Spleen (tissue), 11 donors: Measurements from ENCODE around the gene BAZ1B. TPM values are rescaled to one million over a fixed set of nuclear protein-coding genes. Genes with fewer than 3 reads are reported as not detected.
A peak's percentile ranks its signal among the peaks of the same experiment; 100 is the strongest.
"Not testable (repeated sequence)": the region's sequence is repeated elsewhere in the genome, so short reads cannot be mapped to it uniquely, and the experiment has no call there.

Experiments used
- DNase-seq: peaks from one replicate; pipeline ENCODE4 v3.0.0-alpha.2; 2020
- H3K27ac ChIP-seq, 8 donors: fragments of 200-600 bp; sonication (generic) in 7 of 8; 1 replicate in 4 of 8; 2 replicates in 4 of 8; pipeline versions ENCODE4 v1.5.0 to v1.8.0; 2016 to 2021; ENCODE audit warnings: inconsistent platforms in 4 of 8, mild to moderate bottlenecking in 4 of 8, moderate library complexity in 1 of 8
- H3K27me3 ChIP-seq, 7 donors: fragments of 200-600 bp; sonication (generic) in 6 of 7; replicated peaks in 1 of 7; 1 replicate in 4 of 7; 2 replicates in 3 of 7; pipeline versions ENCODE4 v1.5.0 to v1.8.0; 2016 to 2021; ENCODE audit warnings: inconsistent platforms in 3 of 7, mild to moderate bottlenecking in 1 of 7
- H3K36me3 ChIP-seq, 6 donors: fragments of 200-600 bp; sonication (generic) in 5 of 6; 1 replicate in 4 of 6; 2 replicates in 2 of 6; pipeline versions ENCODE4 v1.5.0 to v1.8.0; 2016 to 2021; ENCODE audit warnings: inconsistent platforms in 2 of 6
- H3K4me1 ChIP-seq, 6 donors: fragments of 200-600 bp; sonication (generic) in 5 of 6; 1 replicate in 3 of 6; 2 replicates in 3 of 6; pipeline versions ENCODE4 v1.5.0 to v1.8.0; 2016 to 2021; ENCODE audit warnings: inconsistent platforms in 3 of 6
- H3K4me3 ChIP-seq, 8 donors: fragments of 200-600 bp; sonication (generic) in 7 of 8; 1 replicate in 4 of 8; 2 replicates in 4 of 8; pipeline versions ENCODE4 v1.5.0 to v1.8.0; 2016 to 2021; ENCODE audit warnings: inconsistent platforms in 4 of 8, mild to moderate bottlenecking in 4 of 8, moderate library complexity in 2 of 8
- H3K9me3 ChIP-seq, 8 donors: fragments of 200-600 bp; sonication (generic) in 7 of 8; 1 replicate in 4 of 8; 2 replicates in 4 of 8; pipeline versions ENCODE4 v1.5.0 to v1.8.0; 2016 to 2021; ENCODE audit warnings: inconsistent platforms in 4 of 8
- POLR2A ChIP-seq, 3 donors: fragments of 450-650 bp; IDR thresholded peaks; one replicate each; pipeline ENCODE4 v1.5.1; 2017; ENCODE audit warnings: antibody characterized with exemption in 3 of 3, mild to moderate bottlenecking in 1 of 3
- POLR2AphosphoS5 ChIP-seq, 3 donors: sonication (generic); formaldehyde crosslinking; IDR thresholded peaks; one replicate each; pipeline ENCODE4 v1.5.1; 2017; ENCODE audit warnings: antibody characterized with exemption in 3 of 3
- WGBS, 5 donors: extraction: QIAGEN DNeasy Blood & Tissue Kit in 3 of 5; methylation state at CpG; one replicate each; pipeline versions ENCODE4 v1.1.5 to v1.1.7; 2013 to 2018; 5-methylcytosine and 5-hydroxymethylcytosine counted together
- intact Hi-C: fragments of 100-400 bp; cut with DNase I; formaldehyde crosslinking; loops from one replicate; pipeline ENCODE4 v1.15.0; 2023; ENCODE audit warnings: low total_unique reads
- polyA plus RNA-seq, 3 donors: library from polyadenylated mRNA; stranded (reverse); fragments of 200-250 nt; gene quantifications; one replicate each; pipeline ENCODE4 v1.2.1, GENCODE V29; 2013
- total RNA-seq, 7 donors: library from RNA; depleted of rRNA in 3 of 7; stranded (reverse); fragments of >200 nt in 3 of 7; fragmentation: NEBNext Ultra II Directional in 4 of 7; extraction: Animal tissue kit (Norgen Biotek cat#: 25700) in 4 of 7; gene quantifications; one replicate each; pipeline versions ENCODE4 v1.1.0 to v1.2.1, GENCODE V29; 2016 to 2021
- TF ChIP-seq, protein P1 (sequence below), 11 experiments: fragments of 200-600 bp in 7 of 11; fragments of 450-650 bp in 4 of 11; sonication (generic) in 4 of 11; IDR thresholded peaks in 8 of 11; conservative IDR thresholded peaks in 3 of 11; 1 replicate in 7 of 11; 2 replicates in 4 of 11; pipeline versions ENCODE4 v1.4.0 to v1.8.0; 2016 to 2021; ENCODE audit warnings: antibody characterized with exemption in 11 of 11, inconsistent platforms in 4 of 11, mild to moderate bottlenecking in 1 of 11
- donor health status: healthy with polysubstance abuse.
- donor health status: DM: no; HTN: no; CAD: no; lungs with moderate emphysema.
- donor health status: DM: no; HTN: no; CAD: no.
- donor health status: Bipolar disorder and iron deficiency.
- donor health status: healthy.
- donor health status: DM: no; HTN: no; CAD: no.
- donor health status: DM: yes; HTN: yes; CAD: no.

Gene BAZ1B
- total and polyA plus RNA-seq, 10 donors, result 9.2 to 61.4 (median 54.9) TPM

DNA sequence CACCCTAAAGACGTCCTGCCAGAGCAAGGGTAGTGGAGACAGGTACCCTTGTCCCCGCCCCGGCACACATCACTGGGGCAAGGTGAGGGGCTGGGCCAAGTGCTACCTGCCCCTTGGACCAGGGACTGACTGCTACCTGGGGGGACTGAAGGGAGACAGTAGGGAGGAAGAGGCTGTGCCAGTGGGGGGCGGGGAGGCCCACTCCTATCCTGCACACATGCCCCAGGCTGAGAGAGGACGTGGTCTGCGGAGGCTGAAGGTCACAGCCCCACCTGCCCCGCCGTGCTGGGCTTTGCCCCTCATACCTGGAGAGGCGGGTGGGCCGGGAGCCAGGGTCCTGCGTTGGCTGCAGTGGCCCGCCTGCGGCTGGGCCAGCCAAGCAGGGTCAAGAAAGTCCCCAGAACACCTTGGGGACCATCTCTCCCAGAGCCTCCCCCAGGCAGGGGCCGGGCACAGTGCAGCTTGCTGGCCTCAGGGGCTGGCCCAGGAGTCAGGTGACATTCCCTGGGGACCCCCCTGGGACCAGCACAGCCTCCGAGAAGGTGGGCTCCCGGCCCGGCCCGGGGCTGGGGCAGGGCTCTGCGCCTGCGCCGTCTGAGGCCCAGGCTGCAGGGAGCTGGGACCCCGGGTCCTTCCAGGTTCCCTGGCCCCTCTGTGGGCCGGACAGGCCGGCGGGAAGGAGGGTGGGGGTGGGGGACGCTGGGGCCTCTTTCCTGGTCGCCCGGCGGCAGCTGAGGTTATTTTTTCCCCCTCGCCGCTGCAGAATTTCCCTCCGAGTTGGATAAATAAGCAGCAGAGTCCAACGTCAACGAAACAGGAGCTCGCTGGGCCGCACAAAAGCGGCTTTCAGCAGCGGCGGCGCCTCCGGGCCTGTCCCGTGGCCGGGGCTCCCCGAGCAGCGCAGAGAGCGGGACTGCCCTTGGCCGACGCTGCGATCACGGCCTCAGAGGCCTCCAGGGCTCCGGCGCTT, 98.3 kb downstream of the BAZ1B start:
- no peaks in the 10 kb centered on the region for H3K36me3 ChIP-seq
- peaks cover 0 to 26% (median 0%) of the 10 kb centered on the region in 7 donors for H3K27me3 ChIP-seq
- H3K4me3 ChIP-seq, result peak overlapping the region in 5 of 8 donors; percentile 5 to 55 (median 17)
- WGBS, 5 donors, result 30 to 42% (median 38%) methylated on average over 34 to 52 of the region's 52 CpGs
- H3K4me1 ChIP-seq, result peaks cover 0 to 12% (median 9%) of the 10 kb centered on the region in 6 donors
- no peak overlapping the region for H3K27ac ChIP-seq
- intact Hi-C loops, result no loop called here
- peak in 1 of 3 donors; percentile 17 for TF ChIP-seq POLR2AphosphoS5 (IDR thresholded peaks at IDR 0.05)
- TF ChIP-seq, protein P1, sequence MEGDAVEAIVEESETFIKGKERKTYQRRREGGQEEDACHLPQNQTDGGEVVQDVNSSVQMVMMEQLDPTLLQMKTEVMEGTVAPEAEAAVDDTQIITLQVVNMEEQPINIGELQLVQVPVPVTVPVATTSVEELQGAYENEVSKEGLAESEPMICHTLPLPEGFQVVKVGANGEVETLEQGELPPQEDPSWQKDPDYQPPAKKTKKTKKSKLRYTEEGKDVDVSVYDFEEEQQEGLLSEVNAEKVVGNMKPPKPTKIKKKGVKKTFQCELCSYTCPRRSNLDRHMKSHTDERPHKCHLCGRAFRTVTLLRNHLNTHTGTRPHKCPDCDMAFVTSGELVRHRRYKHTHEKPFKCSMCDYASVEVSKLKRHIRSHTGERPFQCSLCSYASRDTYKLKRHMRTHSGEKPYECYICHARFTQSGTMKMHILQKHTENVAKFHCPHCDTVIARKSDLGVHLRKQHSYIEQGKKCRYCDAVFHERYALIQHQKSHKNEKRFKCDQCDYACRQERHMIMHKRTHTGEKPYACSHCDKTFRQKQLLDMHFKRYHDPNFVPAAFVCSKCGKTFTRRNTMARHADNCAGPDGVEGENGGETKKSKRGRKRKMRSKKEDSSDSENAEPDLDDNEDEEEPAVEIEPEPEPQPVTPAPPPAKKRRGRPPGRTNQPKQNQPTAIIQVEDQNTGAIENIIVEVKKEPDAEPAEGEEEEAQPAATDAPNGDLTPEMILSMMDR (IDR thresholded peaks at IDR 0.05 in 8 of 11, conservative IDR thresholded peaks at IDR 0.05 in 3 of 11), result no peak
- DNase-seq, result peak; percentile 78
- no peaks in the 10 kb centered on the region for H3K9me3 ChIP-seq

DNA sequence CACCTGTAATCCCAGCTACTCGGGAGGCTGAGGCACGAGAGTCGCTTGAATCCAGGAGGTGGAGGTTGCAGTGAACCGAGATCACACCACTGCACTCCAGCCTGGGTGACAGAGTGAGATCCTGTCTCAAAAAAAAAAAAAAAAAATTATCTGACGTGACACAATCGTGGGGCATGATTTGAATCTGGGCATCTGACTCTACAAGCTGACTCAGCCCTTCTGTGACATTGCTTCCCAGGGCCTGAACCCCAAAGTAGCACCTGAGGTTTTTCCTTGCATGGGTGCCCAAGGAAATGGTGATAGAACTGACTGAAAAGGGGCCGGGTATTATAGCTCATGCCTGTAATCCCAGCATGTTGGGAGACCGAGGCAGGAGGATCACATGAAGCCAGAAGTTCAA, 101.5 kb downstream of the BAZ1B start:
- DNase-seq, H3K9me3 ChIP-seq, intact Hi-C loops: not testable (repeated sequence)

DNA sequence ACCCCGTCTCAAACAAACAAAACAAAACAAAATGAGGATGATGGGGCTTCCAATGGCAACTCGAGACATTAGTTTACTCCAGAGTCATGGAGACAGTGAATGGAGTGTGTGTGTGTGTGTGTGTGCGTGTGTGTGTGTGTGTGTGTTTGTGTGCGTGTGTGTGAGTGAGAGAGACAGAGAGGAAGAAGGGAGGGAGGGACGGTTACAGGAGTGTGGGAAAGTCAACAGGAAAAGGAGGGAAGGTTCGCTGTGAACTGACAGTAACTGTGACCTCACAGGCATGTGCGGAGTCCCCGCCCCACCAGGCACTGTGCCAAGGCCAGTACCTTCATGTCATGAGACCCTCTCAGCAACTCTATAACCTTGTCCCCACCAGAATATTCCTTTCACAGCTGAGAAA, 102.1 kb downstream of the BAZ1B start:
- H3K9me3 ChIP-seq, H3K27ac ChIP-seq, H3K4me3 ChIP-seq, H3K36me3 ChIP-seq, DNase-seq, intact Hi-C loops: not testable (repeated sequence)
- WGBS, 5 donors, result 17 to 27% (median 19%) methylated on average over 8 of the region's 8 CpGs
- Histone ChIP-seq H3K27me3 (peaks cover 0 to 19% (median 0%) of the 10 kb centered on the region in 7 donors), H3K4me1 (peaks cover 0 to 12% (median 9%) of the 10 kb centered on the region in 6 donors)

More for the DNA sequence above, 101.5 kb downstream of the BAZ1B start:
- peaks cover 0 to 22% (median 0%) of the 10 kb centered on the region in 7 donors for H3K27me3 ChIP-seq
- H3K36me3 ChIP-seq, H3K27ac ChIP-seq, H3K4me3 ChIP-seq: not testable (repeated sequence)
- H3K4me1 ChIP-seq, result peaks cover 0 to 12% (median 9%) of the 10 kb centered on the region in 6 donors
- 68 to 79% (median 75%) methylated on average over 8 of the region's 8 CpGs for WGBS, 5 donors

DNA sequence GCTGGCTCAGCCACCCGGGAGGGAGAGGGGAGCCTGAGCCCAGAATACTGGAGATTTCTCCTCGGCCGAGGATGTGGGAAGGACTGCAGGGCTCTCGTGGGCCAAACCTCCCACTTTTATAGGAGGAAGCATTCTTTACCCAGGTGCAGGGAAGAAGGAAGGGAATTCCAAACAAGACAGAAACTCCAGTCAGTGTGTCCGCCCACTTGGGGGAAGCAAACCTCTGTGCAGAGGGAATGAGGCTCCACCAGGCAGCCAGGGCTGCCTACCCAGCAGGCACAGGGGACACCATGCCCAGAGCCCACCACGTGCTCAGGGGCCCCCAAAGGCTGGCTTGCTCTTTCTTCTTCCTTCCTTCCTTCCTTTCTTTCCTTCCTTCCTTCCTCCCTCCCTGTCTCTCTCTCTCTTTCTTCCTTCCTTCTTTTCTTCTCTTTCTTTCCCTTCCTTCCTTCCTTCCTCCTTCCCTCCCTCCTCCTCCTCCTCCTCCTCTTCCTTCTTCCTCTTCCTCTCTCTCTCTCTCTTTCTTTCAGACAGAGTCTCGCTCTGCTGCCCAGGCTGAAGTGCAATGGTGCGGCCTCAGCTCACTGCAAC, 103.9 kb downstream of the BAZ1B start:
- Histone ChIP-seq H3K4me3 (no peak overlapping the region), H3K9me3 (no peaks in the 10 kb centered on the region), H3K27ac (no peak overlapping the region), H3K36me3 (no peaks in the 10 kb centered on the region), H3K27me3 (peaks cover 0 to 1% (median 0%) of the 10 kb centered on the region in 7 donors), H3K4me1 (no peaks in the 10 kb centered on the region)
- intact Hi-C loops, result no loop called here
- no peak for DNase-seq
- 72 to 85% (median 75%) methylated on average over 8 of the region's 8 CpGs for WGBS, 5 donors
- TF ChIP-seq, protein P1 (IDR thresholded peaks at IDR 0.05 in 8 of 11, conservative IDR thresholded peaks at IDR 0.05 in 3 of 11), result no peak
- TF ChIP-seq POLR2AphosphoS5 (IDR thresholded peaks at IDR 0.05) (no peak), POLR2A (IDR thresholded peaks at IDR 0.05) (no peak)

DNA sequence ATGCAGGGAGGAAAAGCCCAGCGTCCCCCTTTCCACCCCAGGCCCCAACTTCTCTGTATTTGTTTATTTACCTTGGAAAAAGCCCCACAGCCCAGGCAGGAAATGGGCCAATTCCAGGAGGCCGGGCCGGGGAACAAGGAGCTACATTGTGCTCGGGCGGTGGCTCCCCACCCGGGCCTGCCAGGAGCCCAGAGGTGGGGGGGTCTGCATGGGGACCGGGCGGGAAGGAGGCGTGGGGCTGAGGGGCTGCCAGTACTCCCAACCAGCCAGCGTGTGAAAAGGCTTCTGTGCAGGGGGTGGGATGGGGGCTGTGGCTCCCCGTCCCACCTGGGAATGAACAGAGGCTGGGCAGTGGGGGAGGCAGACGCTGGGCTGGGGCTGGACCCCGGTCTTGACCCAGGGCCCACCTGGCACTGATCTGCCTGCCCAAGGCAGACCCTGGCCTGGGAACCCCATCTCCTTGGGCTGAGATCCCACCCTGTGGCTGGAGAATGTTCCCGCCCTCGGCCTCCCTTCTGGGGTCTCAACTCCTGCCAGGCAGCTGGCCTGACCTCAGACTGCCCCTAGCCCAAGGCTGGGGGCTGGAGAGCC, 111.5 kb downstream of the BAZ1B start:
- DNase-seq, H3K4me1 ChIP-seq, H3K9me3 ChIP-seq, H3K36me3 ChIP-seq, H3K27me3 ChIP-seq, H3K4me3 ChIP-seq, intact Hi-C loops, H3K27ac ChIP-seq: not testable (repeated sequence)
- WGBS, 5 donors, result 54 to 72% (median 64%) methylated on average over 8 to 15 of the region's 15 CpGs

DNA sequence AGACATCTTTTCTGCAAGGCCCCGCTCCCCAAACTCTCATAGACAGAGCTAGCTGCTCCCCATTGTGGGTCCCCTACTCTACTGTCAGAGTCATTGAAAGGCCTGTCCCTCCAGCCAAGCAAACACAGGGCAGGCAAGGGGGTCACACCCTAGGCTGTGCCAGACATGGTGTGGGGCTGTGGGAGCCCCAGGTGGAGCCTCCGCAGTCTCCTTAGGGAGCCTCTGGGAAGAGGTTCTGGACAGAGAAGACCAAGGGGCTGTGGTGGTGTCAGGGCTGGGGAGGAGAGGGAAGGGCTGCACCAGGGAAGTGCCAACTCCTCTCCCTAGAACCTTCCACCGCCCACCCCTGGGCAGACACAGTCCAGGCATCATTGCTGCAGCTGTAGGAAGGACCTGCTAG, 117.2 kb downstream of the BAZ1B start:
- 81 to 100% (median 95%) methylated on average over 2 to 3 of the region's 3 CpGs for WGBS, 5 donors
- H3K36me3 ChIP-seq, H3K9me3 ChIP-seq, H3K27ac ChIP-seq, H3K4me3 ChIP-seq, H3K27me3 ChIP-seq, DNase-seq, H3K4me1 ChIP-seq, intact Hi-C loops: not testable (repeated sequence)
